ENCODE measurements around the gene TCF25.
"Not testable (repeated sequence)": the region's sequence is repeated elsewhere in the genome, so short reads cannot be mapped to it uniquely, and the experiment has no call there.

Gene TCF25, protein sequence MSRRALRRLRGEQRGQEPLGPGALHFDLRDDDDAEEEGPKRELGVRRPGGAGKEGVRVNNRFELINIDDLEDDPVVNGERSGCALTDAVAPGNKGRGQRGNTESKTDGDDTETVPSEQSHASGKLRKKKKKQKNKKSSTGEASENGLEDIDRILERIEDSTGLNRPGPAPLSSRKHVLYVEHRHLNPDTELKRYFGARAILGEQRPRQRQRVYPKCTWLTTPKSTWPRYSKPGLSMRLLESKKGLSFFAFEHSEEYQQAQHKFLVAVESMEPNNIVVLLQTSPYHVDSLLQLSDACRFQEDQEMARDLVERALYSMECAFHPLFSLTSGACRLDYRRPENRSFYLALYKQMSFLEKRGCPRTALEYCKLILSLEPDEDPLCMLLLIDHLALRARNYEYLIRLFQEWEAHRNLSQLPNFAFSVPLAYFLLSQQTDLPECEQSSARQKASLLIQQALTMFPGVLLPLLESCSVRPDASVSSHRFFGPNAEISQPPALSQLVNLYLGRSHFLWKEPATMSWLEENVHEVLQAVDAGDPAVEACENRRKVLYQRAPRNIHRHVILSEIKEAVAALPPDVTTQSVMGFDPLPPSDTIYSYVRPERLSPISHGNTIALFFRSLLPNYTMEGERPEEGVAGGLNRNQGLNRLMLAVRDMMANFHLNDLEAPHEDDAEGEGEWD

DNA sequence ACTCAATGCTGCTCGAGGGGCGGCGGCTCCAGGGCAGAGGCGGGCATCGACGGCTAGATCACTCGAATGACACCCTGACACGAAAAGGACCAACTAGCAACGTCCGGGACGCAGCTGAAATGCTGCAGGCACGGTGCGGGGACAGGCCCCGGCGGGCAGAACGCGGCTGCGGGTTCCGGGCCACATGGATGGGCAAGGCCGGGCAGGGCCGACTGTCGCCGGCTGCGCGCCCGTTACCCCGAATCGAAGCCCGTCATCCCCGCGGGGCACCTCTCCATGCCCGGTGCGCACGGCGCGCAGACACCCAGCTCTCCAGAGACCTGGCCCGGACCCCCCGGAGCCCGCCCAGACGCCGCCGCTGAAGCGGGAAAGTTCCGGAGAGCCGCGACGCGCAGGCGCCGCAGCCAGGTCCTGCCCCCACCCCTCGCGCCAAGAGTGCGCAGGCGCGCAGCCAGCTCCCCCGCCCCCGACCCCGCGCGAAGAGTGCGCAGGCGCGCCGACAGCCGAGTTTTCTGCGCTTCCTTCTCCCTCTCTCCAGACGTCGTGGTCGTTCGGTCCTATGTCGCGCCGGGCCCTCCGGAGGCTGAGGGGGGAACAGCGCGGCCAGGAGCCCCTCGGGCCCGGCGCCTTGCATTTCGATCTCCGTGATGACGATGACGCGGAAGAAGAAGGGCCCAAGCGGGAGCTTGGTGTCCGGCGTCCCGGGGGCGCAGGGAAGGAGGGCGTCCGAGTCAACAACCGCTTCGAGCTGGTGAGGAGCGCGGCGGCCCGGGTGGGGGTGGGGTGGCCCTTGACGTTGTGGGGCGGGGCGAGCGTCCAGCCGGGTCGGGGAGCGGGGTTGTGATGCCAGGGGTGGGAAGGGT lies at the start of gene TCF25:
Gene TCF25 (plus strand): TSS at position 484 of the 863 bp plus-strand sequence. CDS start 76 bp downstream, at position 560.
- no peak for FAIRE-seq

DNA sequence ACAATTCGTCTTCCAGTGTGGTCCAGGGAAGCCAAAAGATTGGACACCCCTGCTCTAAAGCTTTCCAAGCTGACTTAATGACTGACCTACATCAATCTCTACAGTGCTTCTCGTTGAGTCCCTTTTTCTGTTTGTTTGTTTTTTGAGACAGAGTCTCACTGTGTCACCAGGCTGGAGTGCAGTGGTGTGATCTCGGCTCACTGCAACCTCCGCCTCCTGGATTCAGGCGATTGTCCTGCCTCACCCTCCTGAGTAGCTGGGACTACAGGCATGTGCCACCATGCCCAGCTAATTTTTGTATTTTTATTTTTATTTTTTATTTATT lies 49.6 kb upstream of the TCF25 start:
- FAIRE-seq = not testable (repeated sequence)

DNA sequence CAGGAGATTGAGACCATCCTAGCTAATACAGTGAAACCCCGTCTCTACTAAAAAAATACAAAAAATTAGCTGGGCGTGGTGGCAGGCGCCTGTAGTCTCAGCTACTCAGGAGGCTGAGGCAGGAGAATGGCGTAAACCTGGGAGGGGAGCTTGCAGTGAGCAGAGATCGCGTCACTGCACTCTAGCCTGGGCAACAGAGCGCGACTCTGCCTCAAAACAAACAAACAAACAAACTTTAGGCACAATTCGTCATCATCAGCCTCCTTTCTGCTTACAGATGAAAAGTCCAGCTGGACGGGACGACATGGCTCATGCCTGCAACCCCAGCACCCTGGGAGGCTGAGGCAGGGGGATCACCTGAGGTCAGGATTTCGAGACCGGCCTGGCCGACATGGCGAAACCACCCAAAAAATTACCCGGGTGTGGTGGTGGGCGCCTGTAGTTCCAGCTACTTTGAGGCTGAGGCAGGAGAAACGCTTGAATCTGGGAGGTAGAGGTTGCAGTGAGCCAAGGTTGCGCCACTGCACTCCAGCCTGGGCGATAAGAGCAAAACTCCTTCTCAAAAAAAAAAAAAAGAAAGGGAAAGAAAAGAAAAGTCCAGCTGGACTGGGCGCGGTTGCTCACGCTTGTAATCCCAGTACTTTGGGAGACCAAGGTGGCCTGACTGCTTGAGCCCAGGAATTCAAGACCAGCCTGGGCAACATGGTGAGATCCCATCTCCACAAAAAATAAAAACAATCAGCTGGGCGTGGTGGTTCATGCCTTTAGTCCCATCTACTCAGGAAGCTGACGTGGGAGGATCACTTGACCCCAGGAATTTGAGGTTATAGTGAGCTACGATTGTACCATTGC lies 46.6 kb upstream of the TCF25 start:
- FAIRE-seq = no peak

DNA sequence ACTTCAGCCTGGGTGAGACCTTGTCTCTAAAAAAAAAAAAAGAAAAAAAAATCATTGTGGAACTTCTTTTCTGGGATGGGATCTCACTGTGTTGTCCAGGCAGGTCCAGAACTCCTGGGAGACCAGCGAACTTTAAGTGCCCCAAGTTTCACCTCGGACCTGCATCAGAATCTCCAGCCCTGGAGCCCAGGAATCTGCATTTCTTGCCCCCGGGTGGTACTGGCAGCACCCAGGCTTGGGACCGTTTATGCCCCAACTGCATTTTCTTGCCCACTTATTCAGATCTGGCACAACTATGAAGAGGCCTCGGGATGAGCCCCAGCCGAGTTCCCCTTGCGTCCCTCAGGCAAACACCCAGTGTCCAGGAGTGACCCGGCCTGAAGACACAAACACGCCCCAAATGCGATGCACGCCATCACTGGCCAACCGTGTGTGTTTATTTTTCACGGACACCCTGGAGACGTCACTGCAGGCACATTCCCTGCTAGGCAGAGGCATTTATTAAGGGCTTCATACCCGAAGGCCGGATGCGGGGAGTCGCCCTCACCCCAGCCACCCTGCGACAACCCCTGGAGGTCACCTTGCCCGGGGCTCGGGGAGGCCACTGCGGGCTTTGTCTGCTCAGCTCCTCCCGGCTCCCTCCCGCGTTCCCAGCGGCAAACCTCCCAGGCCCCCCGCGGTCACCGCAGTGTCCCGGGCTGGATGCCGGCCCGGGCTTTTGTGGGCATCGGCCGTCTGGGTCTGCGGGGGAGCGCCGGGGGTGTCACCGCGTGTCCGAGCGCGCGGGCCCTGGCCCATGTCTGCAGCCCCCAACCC lies 45.8 kb upstream of the TCF25 start:
- no peak for FAIRE-seq

DNA sequence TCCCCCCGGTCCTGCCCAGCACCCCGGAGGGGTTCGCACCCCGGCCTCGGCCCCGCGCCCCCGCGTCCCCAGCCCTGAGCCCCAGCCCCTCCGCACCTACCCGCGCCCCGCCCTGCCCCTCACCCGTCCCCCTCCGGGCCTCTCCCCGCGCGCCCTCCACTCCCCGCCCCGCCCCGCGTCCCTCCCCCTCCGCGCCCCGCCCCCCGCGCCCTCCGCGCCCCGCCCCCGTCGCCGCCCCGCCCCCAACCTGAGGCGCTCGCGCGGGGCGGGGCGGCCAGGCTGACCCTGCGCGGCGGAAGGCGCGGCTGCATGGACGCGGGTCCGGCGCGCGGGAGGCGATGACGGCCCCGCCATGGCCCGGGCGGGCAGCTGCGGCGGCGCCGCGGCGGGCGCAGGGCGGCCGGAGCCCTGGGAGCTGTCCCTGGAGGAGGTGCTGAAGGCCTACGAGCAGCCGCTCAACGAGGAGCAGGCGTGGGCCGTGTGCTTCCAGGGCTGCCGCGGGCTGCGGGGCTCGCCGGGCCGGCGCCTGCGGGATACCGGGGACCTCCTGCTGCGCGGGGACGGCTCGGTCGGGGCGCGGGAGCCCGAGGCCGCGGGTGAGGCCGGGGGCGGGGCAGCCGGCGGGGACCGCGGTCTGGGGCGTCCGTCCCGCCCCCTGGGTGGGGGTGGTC lies 45.1 kb upstream of the TCF25 start, which contains the start of gene SPIRE2:
Gene SPIRE2 (plus strand): TSS at position 277 of the 671 bp plus-strand sequence. CDS start 76 bp downstream, at position 353.
- FAIRE-seq = no peak

DNA sequence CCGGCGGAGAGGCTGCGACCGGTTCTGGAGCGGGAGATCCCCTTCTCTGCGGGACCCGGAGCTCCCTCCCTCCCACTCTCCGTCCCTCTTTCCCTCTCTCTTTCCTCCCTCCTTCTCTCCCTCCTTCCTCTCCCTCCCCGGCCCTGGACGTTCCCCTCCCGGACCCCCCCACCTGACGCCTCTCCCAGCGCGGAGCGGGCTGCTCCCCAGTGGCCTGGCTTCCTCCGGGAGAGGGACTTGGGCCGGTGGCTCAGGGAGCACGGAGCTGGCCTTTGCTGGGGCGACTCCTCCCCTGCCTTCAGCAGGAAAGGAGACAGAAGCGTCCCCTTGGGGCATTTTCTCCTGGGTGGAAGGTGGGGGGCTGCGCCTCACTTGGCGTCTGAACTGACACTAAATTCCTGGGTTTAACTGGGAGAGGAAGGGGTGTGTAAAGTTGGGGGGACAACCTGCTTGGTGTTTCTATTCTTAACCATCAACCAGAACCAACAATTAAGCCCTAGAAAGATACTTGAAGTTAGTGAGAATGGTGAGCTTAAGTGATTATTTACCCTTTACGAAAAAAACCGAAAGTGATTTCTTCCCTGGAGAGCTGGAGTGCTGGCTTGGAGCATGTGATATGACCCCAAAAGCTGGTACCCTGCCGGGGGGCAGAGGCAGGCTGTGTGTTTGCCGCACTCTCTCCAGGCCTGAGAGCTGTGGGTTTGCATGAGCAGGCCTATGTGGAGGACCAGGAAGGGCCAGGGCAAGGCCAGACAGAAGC lies 44.3 kb upstream of the TCF25 start:
- FAIRE-seq = no peak

DNA sequence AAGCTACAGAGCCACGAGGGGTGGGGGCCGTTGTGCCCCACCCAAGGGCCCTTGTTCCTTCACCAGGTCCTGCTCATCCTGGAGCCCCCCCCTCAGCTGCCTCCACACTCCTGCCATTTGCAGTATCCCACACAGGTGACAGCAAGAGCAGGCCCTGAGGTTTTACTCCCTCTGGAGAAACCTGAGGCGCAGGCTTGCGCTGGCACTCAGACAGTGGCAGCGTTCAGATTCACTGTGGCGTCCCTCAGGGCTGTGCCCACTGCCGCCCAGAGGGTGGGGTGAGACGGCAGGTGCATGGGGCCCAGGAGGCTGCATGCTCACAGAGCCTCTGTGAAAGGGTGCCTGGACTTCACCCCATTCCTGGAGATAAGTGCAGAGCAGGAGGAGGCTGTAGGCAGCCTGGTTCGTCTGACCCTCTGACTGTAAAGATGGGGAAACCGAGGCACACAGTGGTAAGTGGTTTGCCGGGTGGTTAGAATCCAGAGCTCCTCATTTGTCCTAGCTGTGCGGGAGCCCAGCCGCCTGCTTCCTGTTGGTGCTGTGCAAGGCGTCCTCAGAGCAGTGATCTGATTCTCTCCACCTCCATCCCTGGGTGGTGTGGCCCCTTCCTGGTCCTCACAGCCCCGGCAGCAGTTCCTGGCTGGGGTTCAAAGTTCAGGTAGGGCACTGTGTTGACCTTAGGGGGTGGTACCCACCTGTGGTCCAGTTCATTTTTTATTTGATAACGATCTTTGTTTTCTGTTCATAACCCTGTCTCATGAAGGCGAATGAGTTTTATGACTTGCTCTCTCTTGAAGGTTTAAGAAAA lies 43.6 kb upstream of the TCF25 start:
- no peak for FAIRE-seq

DNA sequence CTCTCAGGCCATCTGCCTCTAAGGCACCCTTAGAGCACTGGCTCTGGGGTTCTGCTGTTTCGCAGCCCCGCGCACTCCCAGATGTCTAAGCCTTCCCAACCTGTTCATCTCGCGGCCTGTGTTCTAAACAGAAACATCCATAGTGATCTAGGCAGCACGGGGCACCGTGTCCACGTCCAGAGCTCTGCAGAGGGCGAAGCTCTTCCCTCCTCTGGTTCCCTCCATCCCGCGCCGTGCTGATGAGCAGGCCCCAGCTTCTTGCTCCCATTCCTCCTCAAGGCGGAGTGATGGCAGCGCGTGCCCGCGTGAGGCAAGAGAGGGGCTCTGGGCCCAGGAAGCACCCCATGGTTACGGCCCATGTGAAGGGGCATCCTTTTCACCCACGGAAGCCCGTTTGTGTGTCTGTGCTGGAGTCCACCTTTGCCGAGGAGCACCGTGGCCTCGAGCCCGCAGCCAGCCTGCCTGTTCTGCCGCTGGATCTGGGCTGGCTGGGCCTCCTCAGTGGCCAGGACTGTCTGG lies 41.5 kb upstream of the TCF25 start:
- FAIRE-seq = no peak

DNA sequence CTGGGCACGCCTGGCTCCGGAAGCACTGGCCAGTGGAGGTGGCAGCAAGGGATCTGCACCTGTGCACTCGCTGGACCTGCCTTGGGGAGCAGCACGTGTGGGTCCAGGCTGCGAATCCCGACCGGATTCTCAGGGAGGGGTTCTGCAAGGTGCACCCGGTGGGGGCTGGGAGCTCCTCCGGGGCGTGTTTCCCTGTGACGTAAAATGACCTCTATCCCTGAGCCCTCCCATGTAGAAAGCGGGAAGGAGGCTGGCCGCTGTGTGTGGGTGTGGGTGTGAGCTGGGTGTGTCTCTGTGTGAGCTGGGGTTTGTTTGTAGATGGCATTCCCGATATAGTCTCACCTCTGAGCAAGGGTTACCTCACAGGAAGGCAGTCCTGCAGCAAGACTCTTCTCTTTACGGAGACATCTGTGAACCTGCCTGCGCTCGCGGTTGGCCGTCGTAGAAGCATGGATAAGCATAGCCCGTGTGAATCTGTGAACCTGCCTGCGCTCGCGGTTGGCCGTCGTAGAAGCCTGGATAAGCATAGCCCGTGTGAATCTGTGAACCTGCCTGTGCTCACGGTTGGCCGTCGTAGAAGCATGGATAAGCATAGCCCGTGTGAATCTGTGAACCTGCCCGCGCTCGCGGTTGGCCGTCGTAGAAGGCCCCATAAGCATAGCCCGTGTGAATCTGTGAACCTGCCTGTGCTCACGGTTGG lies 39.6 kb upstream of the TCF25 start:
- not testable (repeated sequence) for FAIRE-seq

DNA sequence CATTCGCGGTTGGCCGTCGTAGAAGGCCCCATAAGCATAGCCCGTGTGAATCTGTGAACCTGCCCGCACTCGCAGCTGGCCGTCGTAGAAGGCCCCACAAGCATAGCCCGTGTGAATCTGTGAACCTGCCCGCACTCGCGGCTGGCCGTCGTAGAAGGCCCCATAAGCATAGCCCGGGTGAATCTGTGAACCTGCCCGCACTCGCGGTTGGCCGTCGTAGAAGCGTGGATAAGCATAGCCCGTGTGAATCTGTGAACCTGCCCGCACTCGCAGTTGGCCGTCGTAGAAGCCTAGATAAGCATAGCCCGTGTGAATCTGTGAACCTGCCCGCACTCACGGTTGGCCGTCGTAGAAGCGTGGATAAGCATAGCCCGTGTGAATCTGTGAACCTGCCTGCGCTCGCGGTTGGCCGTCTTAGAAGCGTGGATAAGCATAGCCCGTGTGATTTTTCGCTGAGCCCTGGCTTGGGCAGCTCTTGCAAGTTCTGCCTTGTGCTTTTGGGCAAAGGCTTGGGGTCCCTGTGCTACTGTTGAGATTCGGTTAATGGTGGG lies 38.5 kb upstream of the TCF25 start:
- FAIRE-seq = not testable (repeated sequence)

DNA sequence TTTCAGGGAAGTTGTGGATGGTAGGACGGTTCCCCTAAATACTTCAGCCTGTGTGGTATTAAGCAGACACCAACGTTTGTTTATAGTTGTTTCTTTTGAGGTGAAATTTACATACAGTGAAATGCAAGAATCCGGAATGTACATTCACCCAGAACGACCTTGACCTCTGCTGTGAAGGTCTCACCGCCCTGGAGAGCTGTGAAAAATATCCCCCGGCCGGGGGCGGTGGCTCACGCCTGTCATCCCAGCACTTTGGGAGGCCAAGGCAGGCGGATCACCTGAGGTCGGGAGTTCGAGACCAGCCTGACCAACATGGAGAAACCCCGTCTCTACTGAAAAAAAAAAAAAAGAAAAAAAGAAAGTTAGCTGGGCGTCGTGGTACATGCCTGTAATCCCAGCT lies 36.9 kb upstream of the TCF25 start:
- not testable (repeated sequence) for FAIRE-seq

DNA sequence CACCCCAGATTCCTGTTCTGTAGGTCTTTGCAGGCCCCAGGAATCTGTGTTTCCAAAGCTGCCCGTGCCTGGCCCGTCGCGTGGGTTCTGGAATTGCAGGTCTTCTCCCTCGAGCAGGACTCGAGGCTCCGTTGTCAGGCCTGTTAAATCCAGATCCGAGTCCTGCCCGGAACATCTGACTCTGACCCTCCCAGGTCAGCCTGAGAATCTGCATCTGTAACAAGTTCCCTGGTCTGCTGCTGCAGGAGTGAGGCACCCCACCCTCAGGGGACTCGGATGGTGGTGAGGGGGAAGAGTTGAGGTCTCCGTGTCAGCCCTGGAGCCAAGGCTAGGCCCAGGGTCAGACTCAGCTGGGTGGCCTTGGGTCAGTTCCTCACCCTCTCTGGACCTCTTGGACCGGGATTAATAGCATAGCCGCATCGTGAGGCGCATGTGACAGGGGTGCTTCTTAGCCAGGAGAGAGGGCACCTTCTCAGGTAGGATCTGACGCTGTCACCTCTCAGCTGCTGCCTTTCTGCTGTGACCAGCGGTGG lies 36.3 kb upstream of the TCF25 start:
- FAIRE-seq = no peak

DNA sequence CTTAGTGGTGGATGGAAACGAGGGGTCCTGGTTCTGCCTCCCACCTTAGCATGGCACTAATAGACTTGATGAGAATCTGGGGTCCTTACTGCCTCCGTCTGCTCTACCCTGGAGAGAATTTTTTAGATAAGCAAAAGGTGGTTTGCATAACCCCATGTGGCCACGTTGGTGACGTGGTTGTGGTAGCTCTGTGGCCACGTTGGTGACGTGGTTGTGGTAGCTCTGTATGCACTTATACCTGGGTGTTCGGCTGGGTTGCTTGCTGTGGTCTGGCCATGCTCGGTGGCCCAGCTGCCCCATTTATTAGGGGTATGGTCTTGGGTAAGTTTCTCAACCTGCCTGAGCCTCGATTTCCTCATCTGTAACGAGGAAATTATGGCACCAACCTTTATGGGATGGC lies 32.1 kb upstream of the TCF25 start:
- no peak for FAIRE-seq

DNA sequence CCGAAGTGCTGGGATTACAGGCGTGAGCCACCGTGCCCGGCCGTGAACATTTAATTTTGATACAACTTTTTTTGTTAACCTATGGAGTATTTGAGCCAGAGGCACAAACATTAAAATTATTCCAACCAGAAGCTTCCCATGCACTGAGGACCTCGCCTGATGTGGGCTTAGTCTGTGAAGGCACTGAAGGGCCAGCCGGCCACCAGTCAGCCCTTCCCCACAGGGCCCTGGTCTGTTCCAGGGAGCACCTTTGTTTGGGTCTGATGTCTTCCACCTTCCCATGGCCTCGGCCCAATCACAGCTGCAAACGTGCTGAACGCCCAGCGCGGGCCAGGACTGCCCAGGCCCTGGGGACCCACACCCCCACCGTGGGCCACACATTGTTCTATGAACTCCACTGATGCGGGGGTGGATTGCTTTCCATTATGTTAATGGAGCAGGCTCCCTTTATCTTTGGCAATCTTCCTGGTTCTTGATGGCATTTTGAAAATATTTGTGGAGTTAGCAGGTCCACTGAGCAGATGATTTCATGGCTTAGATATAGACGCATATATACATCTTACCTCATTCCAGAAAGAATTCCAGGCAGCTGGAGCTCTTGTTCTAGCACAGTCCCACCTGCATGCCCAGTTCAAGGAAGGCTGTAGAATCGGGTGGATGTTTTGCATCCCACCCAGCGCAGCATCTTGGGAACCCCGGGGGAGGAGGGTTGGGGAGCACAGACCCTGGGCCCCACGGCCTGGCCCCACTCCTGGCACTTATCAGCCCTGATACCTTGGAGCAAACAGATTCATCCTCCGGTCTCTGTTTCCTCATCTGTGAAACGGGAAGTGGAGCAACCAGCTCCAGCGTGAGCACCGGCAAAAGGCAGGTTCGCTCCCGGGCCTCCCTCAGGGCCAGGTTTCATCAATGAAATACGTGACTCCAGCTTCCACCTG lies 30.7 kb upstream of the TCF25 start:
- no peak for FAIRE-seq

DNA sequence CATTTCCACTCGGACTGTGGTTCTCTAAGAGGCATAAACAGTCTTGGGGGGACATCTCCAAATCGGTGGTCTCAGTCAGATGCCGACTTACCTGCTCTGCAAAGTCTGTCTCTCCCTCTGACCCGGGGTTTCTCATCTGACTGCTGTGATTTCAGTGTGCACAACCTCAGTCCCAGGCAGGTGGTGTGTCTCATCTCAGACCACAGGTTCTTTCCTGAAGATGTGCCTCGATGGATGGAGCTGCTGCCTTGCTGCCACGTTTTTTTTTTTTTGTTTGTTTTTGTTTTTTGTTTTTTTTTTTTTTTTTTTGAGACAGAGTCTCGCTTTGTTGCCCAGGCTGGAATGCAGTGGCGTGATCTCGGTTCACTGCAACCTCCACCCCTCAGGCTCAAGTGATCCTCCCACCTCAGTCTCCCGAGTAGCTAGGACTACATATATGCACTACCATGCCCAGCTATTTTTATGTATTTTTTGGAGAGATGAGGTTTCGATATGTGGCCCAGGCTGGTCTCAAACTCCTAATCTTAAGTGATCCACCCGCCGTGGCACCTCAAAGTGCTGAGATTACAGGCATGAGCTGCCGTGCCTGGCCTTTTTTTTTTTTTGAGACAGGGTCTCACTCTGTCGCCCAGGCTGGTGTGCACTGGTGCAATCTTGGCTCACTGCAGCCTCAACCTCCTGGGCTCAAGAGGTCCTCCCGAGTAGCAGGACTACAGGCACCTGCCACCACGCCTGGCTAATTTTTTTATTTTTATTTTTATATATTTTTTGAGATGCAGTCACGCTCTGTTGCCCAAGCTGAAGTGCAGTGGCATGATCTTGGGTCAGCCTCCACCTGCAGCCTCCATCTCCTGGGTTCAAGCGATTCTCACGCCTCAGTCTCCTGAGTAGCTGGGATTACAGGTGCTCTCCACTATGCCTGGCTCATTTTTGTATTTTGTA lies 29.7 kb upstream of the TCF25 start:
- FAIRE-seq = no peak
